ENCODE measurements around the gene ALDH9A1. TPM values are rescaled to one million over a fixed set of nuclear protein-coding genes. Genes with fewer than 3 reads are reported as not detected.

ALDH9A1 gene
- total and polyA plus RNA-seq, 10 of the 15 experiments (the other 5 are each of a cell fraction or from before 2014, with no cell fraction given): 25.7 to 106 (median 36.3) TPM

- Histone ChIP-seq H3K4me1 (ENCODE audit: control insufficient read depth, insufficient read depth, low read length) (peaks cover 30% of the 10 kb centered on the region), H3K36me3 (ENCODE audit: control insufficient read depth in 2 of 2, insufficient read depth in 2 of 2, low read length in 1 of 2) (no peaks in the 10 kb centered on the region), H3K9me3 (replicated peaks; ENCODE audit: control insufficient read depth, insufficient read depth, low read length) (no peaks in the 10 kb centered on the region), H3K9ac (ENCODE audit: control insufficient read depth, insufficient read depth, low read length) (no peak overlapping the region), H3K27me3 (replicated peaks in 1 of 2; ENCODE audit: control insufficient read depth in 2 of 2, insufficient read depth in 2 of 2, low read length in 1 of 2) (no peaks in the 10 kb centered on the region), H3K79me2 (ENCODE audit: control insufficient read depth, insufficient read depth, low read length) (no peaks in the 10 kb centered on the region; the same call in 1 of the 2 replicates), H2AFZ (ENCODE audit: control insufficient read depth, low read depth, low read length) (no peak overlapping the region), H3K4me3 (no peak overlapping the region), H3K27ac (ENCODE audit: control insufficient read depth, insufficient read depth) (no peak overlapping the region), H3K4me2 (ENCODE audit: control insufficient read depth, insufficient read depth) (no peak overlapping the region), H4K20me1 (ENCODE audit: control insufficient read depth, insufficient read depth) (no peaks in the 10 kb centered on the region)
- DNase-seq (ENCODE audit: low read depth, low spot score) (no peak), ATAC-seq (no peak), FAIRE-seq (no peak)
- WGBS (ENCODE audit: insufficient coverage, insufficient replicate concordance, low lambda C conversion rate, missing lambda C conversion rate): 92% methylated on average over 1 of the region's 1 CpG
- intact Hi-C loops (cut with micrococcal nuclease; ENCODE audit: unreplicated experiment): no loop called here
- BruUV-seq (replicated peaks): no TSS peak
- CTCF ChIA-PET: interaction anchor here (1.1 to 1.4 kb wide), 2 partner anchors 45 to 270 kb away, joined by 3 to 4 read pairs; no protein-coding TSS in a partner anchor
- TF ChIP-seq TAF1 (IDR thresholded peaks at IDR 0.05; ENCODE audit: borderline replicate concordance, low read depth, low read length) (no peak), EP300 (IDR thresholded peaks at IDR 0.05; ENCODE audit: borderline replicate concordance in 1 of 2, control insufficient read depth in 1 of 2, low read depth in 2 of 2, low read length in 2 of 2) (no peak), NFXL1 (IDR thresholded peaks at IDR 0.05; ENCODE audit: borderline replicate concordance) (no peak), TBL1XR1 (IDR thresholded peaks at IDR 0.05; ENCODE audit: low read depth, low read length) (no peak)
- TF ChIP-seq, protein P1, sequence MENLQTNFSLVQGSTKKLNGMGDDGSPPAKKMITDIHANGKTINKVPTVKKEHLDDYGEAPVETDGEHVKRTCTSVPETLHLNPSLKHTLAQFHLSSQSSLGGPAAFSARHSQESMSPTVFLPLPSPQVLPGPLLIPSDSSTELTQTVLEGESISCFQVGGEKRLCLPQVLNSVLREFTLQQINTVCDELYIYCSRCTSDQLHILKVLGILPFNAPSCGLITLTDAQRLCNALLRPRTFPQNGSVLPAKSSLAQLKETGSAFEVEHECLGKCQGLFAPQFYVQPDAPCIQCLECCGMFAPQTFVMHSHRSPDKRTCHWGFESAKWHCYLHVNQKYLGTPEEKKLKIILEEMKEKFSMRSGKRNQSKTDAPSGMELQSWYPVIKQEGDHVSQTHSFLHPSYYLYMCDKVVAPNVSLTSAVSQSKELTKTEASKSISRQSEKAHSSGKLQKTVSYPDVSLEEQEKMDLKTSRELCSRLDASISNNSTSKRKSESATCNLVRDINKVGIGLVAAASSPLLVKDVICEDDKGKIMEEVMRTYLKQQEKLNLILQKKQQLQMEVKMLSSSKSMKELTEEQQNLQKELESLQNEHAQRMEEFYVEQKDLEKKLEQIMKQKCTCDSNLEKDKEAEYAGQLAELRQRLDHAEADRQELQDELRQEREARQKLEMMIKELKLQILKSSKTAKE (IDR thresholded peaks at IDR 0.05; ENCODE audit: low read depth, poor library complexity, severe bottlenecking): no peak
- POLR2A ChIA-PET: interaction anchor here (0.9 kb wide), 1 partner anchor 118 kb away, joined by 3 read pairs; no protein-coding TSS in a partner anchor
- RAD21 ChIA-PET (ENCODE audit: unreplicated experiment): no interaction called here
- in situ Hi-C loops (cut with MboI): no loop called here
- SMC1A ChIA-PET (ENCODE audit: uncharacterized antibody, unreplicated experiment): interaction anchor here (1.1 to 1.5 kb wide), 3 partner anchors 10 to 60 kb away, joined by 3 to 5 read pairs (median 4); no protein-coding TSS in a partner anchor
These were observed 60.9 kb downstream of the ALDH9A1 start for GRCh38 chr1:165637427-165637826.

Data from GM12878 (cell line).